Measurements from ENCODE around the gene LRIG1. TPM values are rescaled to one million over a fixed set of nuclear protein-coding genes. Genes with fewer than 3 reads are reported as not detected.

The LRIG1 gene
- total and polyA plus RNA-seq, 10 of the 15 experiments (the other 5 are each of a cell fraction or from before 2014, with no cell fraction given) = 0.84 to 16.4 (median 8.1) TPM

DNA sequence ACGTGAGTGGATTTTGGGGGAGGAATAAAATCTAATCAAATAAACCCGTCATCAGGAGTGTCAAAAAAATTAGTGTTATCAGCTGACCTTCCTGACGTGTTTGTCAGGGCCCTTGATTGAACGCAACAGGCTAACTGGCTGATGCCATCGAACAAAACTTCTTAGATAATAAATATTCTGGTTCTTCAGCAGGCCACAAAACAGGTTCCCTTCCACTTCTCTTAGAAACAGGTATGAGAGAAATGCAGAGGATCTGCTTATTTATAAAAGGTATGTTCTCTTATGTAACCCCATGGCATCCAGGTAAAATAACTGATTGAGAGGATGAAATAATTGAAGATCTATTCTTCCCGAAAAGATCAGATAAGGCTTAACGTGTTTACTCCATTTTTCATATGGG is 7.6 kb upstream of the LRIG1 start:
- Histone ChIP-seq H3K79me2 (ENCODE audit: control insufficient read depth, insufficient read depth, low read length) (no peaks in the 10 kb centered on the region), H3K4me2 (ENCODE audit: control insufficient read depth, insufficient read depth) (no peak overlapping the region), H3K36me3 (ENCODE audit: control insufficient read depth in 2 of 2, insufficient read depth in 2 of 2, low read length in 1 of 2) (no peaks in the 10 kb centered on the region), H3K4me1 (ENCODE audit: control insufficient read depth, insufficient read depth, low read length) (no peaks in the 10 kb centered on the region), H3K27me3 (replicated peaks in 1 of 2; ENCODE audit: control insufficient read depth in 2 of 2, insufficient read depth in 2 of 2, low read length in 1 of 2) (peaks cover 2 to 4% of the 10 kb centered on the region in 2 experiments; a peak in 3 of 4 replicates), H3K9ac (ENCODE audit: control insufficient read depth, insufficient read depth, low read length) (no peak overlapping the region), H3K9me3 (replicated peaks; ENCODE audit: control insufficient read depth, insufficient read depth, low read length) (no peaks in the 10 kb centered on the region), H3K4me3 (no peak overlapping the region), H4K20me1 (ENCODE audit: control insufficient read depth, insufficient read depth) (0 out of 2 replicates have a peak, but pooled peaks cover 3% of the 10 kb centered on the region), H2AFZ (ENCODE audit: control insufficient read depth, low read depth, low read length) (no peak overlapping the region), H3K27ac (ENCODE audit: control insufficient read depth, insufficient read depth) (no peak overlapping the region)
- CTCF ChIA-PET = interaction anchor here (1.2 kb wide), 1 partner anchor 55 kb away, joined by 4 read pairs; no protein-coding TSS in a partner anchor
- 51% methylated on average over 7 of the region's 7 CpGs for WGBS (ENCODE audit: insufficient coverage, insufficient replicate concordance, low lambda C conversion rate, missing lambda C conversion rate)
- DNase-seq (ENCODE audit: low read depth, low spot score) (no peak), ATAC-seq (no peak), FAIRE-seq (no peak)
- in situ Hi-C loops (cut with MboI) = no loop called here
- no TSS peak for BruUV-seq (replicated peaks)
- POLR2A ChIA-PET = no interaction called here
- RAD21 ChIA-PET (ENCODE audit: unreplicated experiment) = no interaction called here
- TF ChIP-seq HDAC2 (IDR thresholded peaks at IDR 0.05) (no peak), BACH1 (IDR thresholded peaks at IDR 0.05; ENCODE audit: borderline replicate concordance) (no peak), CEBPZ (IDR thresholded peaks at IDR 0.05; ENCODE audit: low read depth, low read length) (no peak), ZSCAN29 (IDR thresholded peaks at IDR 0.05) (no peak), NR2C2 (IDR thresholded peaks at IDR 0.05; ENCODE audit: borderline replicate concordance, control insufficient read depth, insufficient read length, low read depth) (no peak), SUZ12 (IDR thresholded peaks at IDR 0.05; ENCODE audit: unreplicated experiment) (no peak), IRF3 (IDR thresholded peaks at IDR 0.05) (no peak), CEBPB (IDR thresholded peaks at IDR 0.05; ENCODE audit: borderline replicate concordance in 1 of 2, low read depth in 2 of 2, low read length in 2 of 2) (no peak), TBL1XR1 (IDR thresholded peaks at IDR 0.05; ENCODE audit: low read depth, low read length) (no peak), SMC3 (IDR thresholded peaks at IDR 0.05; ENCODE audit: borderline replicate concordance, low read length) (no peak), CHD1 (IDR thresholded peaks at IDR 0.05; ENCODE audit: low read depth, low read length) (no peak), SMAD1 (IDR thresholded peaks at IDR 0.05; ENCODE audit: low read depth, partially characterized antibody) (no peak), JUNB (IDR thresholded peaks at IDR 0.05) (no peak), CHD4 (IDR thresholded peaks at IDR 0.05) (no peak), GATAD2B (conservative IDR thresholded peaks at IDR 0.05; ENCODE audit: low read depth) (no peak), PKNOX1 (IDR thresholded peaks at IDR 0.05) (no peak), ATF7 (IDR thresholded peaks at IDR 0.05; ENCODE audit: low read depth) (no peak), STAT1 (conservative IDR thresholded peaks at IDR 0.05) (no peak)
- TF ChIP-seq, protein P1, sequence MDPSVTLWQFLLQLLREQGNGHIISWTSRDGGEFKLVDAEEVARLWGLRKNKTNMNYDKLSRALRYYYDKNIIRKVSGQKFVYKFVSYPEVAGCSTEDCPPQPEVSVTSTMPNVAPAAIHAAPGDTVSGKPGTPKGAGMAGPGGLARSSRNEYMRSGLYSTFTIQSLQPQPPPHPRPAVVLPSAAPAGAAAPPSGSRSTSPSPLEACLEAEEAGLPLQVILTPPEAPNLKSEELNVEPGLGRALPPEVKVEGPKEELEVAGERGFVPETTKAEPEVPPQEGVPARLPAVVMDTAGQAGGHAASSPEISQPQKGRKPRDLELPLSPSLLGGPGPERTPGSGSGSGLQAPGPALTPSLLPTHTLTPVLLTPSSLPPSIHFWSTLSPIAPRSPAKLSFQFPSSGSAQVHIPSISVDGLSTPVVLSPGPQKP (IDR thresholded peaks at IDR 0.05; ENCODE audit: low read depth, low read length) = no peak
- SMC1A ChIA-PET (ENCODE audit: uncharacterized antibody, unreplicated experiment) = interaction anchor here (1.4 kb wide), 1 partner anchor 54 kb away, joined by 4 read pairs; no protein-coding TSS in a partner anchor
- intact Hi-C loops (cut with micrococcal nuclease; ENCODE audit: unreplicated experiment) = loop anchor here (10.0 kb wide), 1 partner anchor 306 kb away; no protein-coding TSS in a partner anchor
